ENCODE measurements around the gene RAPGEF2. TPM values are rescaled to one million over a fixed set of nuclear protein-coding genes. Genes with fewer than 3 reads are reported as not detected.

Gene RAPGEF2
- total and polyA plus RNA-seq, 2 experiments from 2014 or later, result 10.2 to 63.1 TPM

DNA sequence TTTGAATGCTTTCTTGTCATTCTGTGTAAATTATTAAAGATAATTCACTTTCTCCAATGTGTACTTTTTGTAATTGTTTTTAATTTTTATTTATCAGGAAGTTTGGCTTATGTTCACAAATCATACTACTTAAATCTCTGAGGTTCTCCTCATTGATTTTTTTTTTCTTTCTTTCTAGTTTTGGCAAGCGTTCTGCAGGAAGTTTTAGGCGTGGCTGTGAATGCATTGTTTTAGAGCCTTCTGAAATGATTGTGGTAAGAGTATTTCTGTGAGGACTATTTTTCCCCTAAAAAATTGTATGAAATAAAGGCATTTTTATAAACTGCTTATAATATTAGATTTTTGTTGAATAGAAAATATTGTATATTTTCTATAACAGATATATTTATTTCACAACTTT lies 135.8 kb downstream of the RAPGEF2 start:
- Mint-ChIP-seq H3K27me3 (ENCODE audit: insufficient read depth, low read depth, poor library complexity) (no peaks in the 10 kb centered on the region), H3K9me3 (no peaks in the 10 kb centered on the region; the same call in 2 of the 3 replicates), H3K27ac (no peak overlapping the region), H3K4me1 (peaks cover 12% of the 10 kb centered on the region; the same call in 2 of the 3 replicates), H3K36me3 (ENCODE audit: low read depth) (peaks cover 7% of the 10 kb centered on the region; the same call in 2 of the 3 replicates), H3K4me3 (no peak overlapping the region)
- Histone ChIP-seq H3K4me2 (no peak overlapping the region), H3F3A (replicated peaks; ENCODE audit: low read depth) (no peaks in the 10 kb centered on the region), H3K79me2 (replicated peaks; ENCODE audit: insufficient read depth) (peaks cover 45% of the 10 kb centered on the region), H3K36me3 (ENCODE audit: insufficient read depth) (no peaks in the 10 kb centered on the region), H3K4me3 (no peak overlapping the region), H3K27me3 (ENCODE audit: insufficient read depth) (no peaks in the 10 kb centered on the region), H4K20me1 (replicated peaks; ENCODE audit: insufficient read depth) (no peaks in the 10 kb centered on the region), H3K4me1 (ENCODE audit: insufficient read depth) (no peaks in the 10 kb centered on the region), H3K27ac (ENCODE audit: low read depth) (no peak overlapping the region), H3K9me2 (ENCODE audit: insufficient read depth) (no peaks in the 10 kb centered on the region), H2AFZ (no peak overlapping the region)
- DNase-seq (ENCODE audit: low spot score), result no peak
- ATAC-seq, result no peak
- TF ChIP-seq STAT1 (IDR thresholded peaks at IDR 0.05; ENCODE audit: unreplicated experiment), result no peak
- no peak for TF ChIP-seq NANOG (IDR thresholded peaks at IDR 0.05; ENCODE audit: borderline replicate concordance)
- TF ChIP-seq, protein P1, sequence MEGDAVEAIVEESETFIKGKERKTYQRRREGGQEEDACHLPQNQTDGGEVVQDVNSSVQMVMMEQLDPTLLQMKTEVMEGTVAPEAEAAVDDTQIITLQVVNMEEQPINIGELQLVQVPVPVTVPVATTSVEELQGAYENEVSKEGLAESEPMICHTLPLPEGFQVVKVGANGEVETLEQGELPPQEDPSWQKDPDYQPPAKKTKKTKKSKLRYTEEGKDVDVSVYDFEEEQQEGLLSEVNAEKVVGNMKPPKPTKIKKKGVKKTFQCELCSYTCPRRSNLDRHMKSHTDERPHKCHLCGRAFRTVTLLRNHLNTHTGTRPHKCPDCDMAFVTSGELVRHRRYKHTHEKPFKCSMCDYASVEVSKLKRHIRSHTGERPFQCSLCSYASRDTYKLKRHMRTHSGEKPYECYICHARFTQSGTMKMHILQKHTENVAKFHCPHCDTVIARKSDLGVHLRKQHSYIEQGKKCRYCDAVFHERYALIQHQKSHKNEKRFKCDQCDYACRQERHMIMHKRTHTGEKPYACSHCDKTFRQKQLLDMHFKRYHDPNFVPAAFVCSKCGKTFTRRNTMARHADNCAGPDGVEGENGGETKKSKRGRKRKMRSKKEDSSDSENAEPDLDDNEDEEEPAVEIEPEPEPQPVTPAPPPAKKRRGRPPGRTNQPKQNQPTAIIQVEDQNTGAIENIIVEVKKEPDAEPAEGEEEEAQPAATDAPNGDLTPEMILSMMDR (conservative IDR thresholded peaks at IDR 0.05; ENCODE audit: low read depth in 2 of 2), result no peak
- no peak for TF ChIP-seq ETS1 (IDR thresholded peaks at IDR 0.05)
- no peak for TF ChIP-seq EZH2phosphoT487 (IDR thresholded peaks at IDR 0.05; ENCODE audit: unreplicated experiment)
- no peak for TF ChIP-seq ZNF114 (CRISPR knock-in tag; IDR thresholded peaks at IDR 0.05)
- TF ChIP-seq JUNB (IDR thresholded peaks at IDR 0.05; ENCODE audit: unreplicated experiment), result no peak
- no peak for TF ChIP-seq EZH2 (IDR thresholded peaks at IDR 0.05; ENCODE audit: low read depth, unreplicated experiment)
- no peak for TF ChIP-seq POLR2AphosphoS5 (IDR thresholded peaks at IDR 0.05; ENCODE audit: low read depth)
- TF ChIP-seq, protein P2, sequence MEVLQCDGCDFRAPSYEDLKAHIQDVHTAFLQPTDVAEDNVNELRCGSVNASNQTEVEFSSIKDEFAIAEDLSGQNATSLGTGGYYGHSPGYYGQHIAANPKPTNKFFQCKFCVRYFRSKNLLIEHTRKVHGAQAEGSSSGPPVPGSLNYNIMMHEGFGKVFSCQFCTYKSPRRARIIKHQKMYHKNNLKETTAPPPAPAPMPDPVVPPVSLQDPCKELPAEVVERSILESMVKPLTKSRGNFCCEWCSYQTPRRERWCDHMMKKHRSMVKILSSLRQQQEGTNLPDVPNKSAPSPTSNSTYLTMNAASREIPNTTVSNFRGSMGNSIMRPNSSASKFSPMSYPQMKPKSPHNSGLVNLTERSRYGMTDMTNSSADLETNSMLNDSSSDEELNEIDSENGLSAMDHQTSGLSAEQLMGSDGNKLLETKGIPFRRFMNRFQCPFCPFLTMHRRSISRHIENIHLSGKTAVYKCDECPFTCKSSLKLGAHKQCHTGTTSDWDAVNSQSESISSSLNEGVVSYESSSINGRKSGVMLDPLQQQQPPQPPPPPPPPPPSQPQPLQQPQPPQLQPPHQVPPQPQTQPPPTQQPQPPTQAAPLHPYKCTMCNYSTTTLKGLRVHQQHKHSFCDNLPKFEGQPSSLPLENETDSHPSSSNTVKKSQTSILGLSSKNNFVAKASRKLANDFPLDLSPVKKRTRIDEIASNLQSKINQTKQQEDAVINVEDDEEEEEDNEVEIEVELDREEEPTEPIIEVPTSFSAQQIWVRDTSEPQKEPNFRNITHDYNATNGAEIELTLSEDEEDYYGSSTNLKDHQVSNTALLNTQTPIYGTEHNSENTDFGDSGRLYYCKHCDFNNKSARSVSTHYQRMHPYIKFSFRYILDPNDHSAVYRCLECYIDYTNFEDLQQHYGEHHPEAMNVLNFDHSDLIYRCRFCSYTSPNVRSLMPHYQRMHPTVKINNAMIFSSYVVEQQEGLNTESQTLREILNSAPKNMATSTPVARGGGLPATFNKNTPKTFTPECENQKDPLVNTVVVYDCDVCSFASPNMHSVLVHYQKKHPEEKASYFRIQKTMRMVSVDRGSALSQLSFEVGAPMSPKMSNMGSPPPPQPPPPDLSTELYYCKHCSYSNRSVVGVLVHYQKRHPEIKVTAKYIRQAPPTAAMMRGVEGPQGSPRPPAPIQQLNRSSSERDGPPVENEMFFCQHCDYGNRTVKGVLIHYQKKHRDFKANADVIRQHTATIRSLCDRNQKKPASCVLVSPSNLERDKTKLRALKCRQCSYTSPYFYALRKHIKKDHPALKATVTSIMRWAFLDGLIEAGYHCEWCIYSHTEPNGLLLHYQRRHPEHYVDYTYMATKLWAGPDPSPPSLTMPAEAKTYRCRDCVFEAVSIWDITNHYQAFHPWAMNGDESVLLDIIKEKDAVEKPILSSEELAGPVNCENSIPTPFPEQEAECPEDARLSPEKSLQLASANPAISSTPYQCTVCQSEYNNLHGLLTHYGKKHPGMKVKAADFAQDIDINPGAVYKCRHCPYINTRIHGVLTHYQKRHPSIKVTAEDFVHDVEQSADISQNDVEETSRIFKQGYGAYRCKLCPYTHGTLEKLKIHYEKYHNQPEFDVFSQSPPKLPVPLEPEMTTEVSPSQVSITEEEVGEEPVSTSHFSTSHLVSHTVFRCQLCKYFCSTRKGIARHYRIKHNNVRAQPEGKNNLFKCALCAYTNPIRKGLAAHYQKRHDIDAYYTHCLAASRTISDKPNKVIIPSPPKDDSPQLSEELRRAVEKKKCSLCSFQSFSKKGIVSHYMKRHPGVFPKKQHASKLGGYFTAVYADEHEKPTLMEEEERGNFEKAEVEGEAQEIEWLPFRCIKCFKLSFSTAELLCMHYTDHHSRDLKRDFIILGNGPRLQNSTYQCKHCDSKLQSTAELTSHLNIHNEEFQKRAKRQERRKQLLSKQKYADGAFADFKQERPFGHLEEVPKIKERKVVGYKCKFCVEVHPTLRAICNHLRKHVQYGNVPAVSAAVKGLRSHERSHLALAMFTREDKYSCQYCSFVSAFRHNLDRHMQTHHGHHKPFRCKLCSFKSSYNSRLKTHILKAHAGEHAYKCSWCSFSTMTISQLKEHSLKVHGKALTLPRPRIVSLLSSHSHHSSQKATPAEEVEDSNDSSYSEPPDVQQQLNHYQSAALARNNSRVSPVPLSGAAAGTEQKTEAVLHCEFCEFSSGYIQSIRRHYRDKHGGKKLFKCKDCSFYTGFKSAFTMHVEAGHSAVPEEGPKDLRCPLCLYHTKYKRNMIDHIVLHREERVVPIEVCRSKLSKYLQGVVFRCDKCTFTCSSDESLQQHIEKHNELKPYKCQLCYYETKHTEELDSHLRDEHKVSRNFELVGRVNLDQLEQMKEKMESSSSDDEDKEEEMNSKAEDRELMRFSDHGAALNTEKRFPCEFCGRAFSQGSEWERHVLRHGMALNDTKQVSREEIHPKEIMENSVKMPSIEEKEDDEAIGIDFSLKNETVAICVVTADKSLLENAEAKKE (CRISPR knock-in tag; IDR thresholded peaks at IDR 0.05), result no peak
